ENCODE data around the gene KIF26B. TPM values are rescaled to one million over a fixed set of nuclear protein-coding genes. Genes with fewer than 3 reads are reported as not detected.
"Not testable (repeated sequence)": the region's sequence is repeated elsewhere in the genome, so short reads cannot be mapped to it uniquely, and the experiment has no call there.

The KIF26B gene
- total RNA-seq, 1 donor from 2014 or later = 69.7 TPM

- no peak for DNase-seq (ENCODE audit: low spot score in 2 of 2, unreplicated experiment in 2 of 2)
- H3K4me3 Mint-ChIP-seq = no peak overlapping the region
- H3K27ac Mint-ChIP-seq = no peak overlapping the region
- H3K27me3 Mint-ChIP-seq (ENCODE audit: low read depth) = peaks cover 18% of the 10 kb centered on the region
- no peak for TF ChIP-seq CTCF (IDR thresholded peaks at IDR 0.05; ENCODE audit: unreplicated experiment)
- no peaks in the 10 kb centered on the region for H3K4me1 Mint-ChIP-seq
- no peaks in the 10 kb centered on the region for H3K9me3 Mint-ChIP-seq
- H3K36me3 Mint-ChIP-seq = peaks cover 7% of the 10 kb centered on the region
Measured at GRCh38 chr1:245128381-245129101, 26.2 kb upstream of the KIF26B start.

GRCh38 chr1:245129319-245130240, 25.2 kb upstream of the KIF26B start:
- peaks cover 18% of the 10 kb centered on the region for H3K27me3 Mint-ChIP-seq (ENCODE audit: low read depth)
- H3K4me3 Mint-ChIP-seq = no peak overlapping the region
- no peaks in the 10 kb centered on the region for H3K4me1 Mint-ChIP-seq
- TF ChIP-seq CTCF (IDR thresholded peaks at IDR 0.05; ENCODE audit: unreplicated experiment) = no peak
- no peak for DNase-seq (ENCODE audit: low spot score in 2 of 2, unreplicated experiment in 2 of 2)
- no peak overlapping the region for H3K27ac Mint-ChIP-seq
- peaks cover 6% of the 10 kb centered on the region for H3K36me3 Mint-ChIP-seq
- no peaks in the 10 kb centered on the region for H3K9me3 Mint-ChIP-seq

GRCh38 chr1:245130281-245131025, 24.3 kb upstream of the KIF26B start:
- H3K4me3 Mint-ChIP-seq; DNase-seq (ENCODE audit: low spot score in 2 of 2, unreplicated experiment in 2 of 2); H3K9me3 Mint-ChIP-seq; H3K36me3 Mint-ChIP-seq; H3K4me1 Mint-ChIP-seq; H3K27ac Mint-ChIP-seq: not testable (repeated sequence)
- H3K27me3 Mint-ChIP-seq (ENCODE audit: low read depth) = peaks cover 18% of the 10 kb centered on the region

- H3K9me3 Mint-ChIP-seq = peaks cover 5% of the 10 kb centered on the region
- H3K27me3 Mint-ChIP-seq (ENCODE audit: low read depth) = peaks cover 18% of the 10 kb centered on the region
- H3K4me3 Mint-ChIP-seq = no peak overlapping the region
- DNase-seq (ENCODE audit: low spot score in 2 of 2, unreplicated experiment in 2 of 2) = no peak
- no peaks in the 10 kb centered on the region for H3K36me3 Mint-ChIP-seq
- H3K4me1 Mint-ChIP-seq = no peaks in the 10 kb centered on the region
- no peak overlapping the region for H3K27ac Mint-ChIP-seq
- no peak for TF ChIP-seq CTCF (IDR thresholded peaks at IDR 0.05; ENCODE audit: unreplicated experiment)
Measured at GRCh38 chr1:245131026-245131393, 23.8 kb upstream of the KIF26B start.

GRCh38 chr1:245132771-245133170, 22.0 kb upstream of the KIF26B start:
- no peaks in the 10 kb centered on the region for H3K36me3 Mint-ChIP-seq
- TF ChIP-seq CTCF (IDR thresholded peaks at IDR 0.05; ENCODE audit: unreplicated experiment) = no peak
- no peak overlapping the region for H3K27ac Mint-ChIP-seq
- H3K27me3 Mint-ChIP-seq (ENCODE audit: low read depth) = peaks cover 18% of the 10 kb centered on the region
- no peak overlapping the region for H3K4me3 Mint-ChIP-seq
- DNase-seq (ENCODE audit: low spot score in 2 of 2, unreplicated experiment in 2 of 2) = no peak
- H3K9me3 Mint-ChIP-seq = peaks cover 9% of the 10 kb centered on the region
- no peaks in the 10 kb centered on the region for H3K4me1 Mint-ChIP-seq

Data from mesothelial cell of epicardium (in vitro differentiated cells).